ENCODE results near the gene HSPB6.
A peak's percentile ranks its signal among the peaks of the same experiment; 100 is the strongest.

HSPB6 gene

DNA sequence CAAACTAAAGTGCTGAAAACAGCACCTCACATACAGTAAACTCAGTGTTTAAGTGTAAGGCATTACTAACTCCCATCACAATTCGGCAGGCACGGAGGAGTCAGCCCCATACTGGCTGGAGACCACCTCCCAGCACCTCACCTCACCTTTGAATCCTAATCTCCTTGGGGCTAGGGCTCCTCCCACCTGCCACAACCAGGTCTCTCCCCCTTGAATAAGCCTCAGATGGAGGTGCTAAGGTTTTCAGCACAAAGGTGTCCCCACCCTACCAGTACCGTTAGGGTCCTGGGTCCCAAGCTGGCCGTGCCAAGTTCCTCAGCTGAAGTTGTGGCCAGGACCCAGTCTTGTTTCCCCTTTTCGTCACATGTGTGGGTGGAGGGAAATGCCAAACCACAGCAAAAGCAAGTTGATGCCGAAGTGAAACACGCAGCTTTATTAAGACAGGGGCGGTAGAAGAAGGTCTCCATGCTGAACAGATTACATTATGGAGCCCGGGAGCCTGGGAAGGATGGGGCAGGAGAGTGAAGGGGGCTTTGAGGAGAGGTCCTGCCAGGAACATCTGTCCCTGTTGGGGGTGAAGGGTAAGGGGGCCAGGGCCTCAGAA lies 14.6 kb downstream of the HSPB6 start, which contains the start of gene IGFLR1:
Gene IGFLR1 (minus strand): TSS at position 332 of the 604 bp plus-strand sequence. CDS start 1,272 bp downstream, outside the sequence.
- TF ChIP-seq POLR2AphosphoS5 (IDR thresholded peaks at IDR 0.05; ENCODE audit: low read depth, low read length): no peak
- TF ChIP-seq TAF1 (IDR thresholded peaks at IDR 0.05; ENCODE audit: borderline replicate concordance, insufficient read depth, low read length): no peak
- TF ChIP-seq, protein P1, sequence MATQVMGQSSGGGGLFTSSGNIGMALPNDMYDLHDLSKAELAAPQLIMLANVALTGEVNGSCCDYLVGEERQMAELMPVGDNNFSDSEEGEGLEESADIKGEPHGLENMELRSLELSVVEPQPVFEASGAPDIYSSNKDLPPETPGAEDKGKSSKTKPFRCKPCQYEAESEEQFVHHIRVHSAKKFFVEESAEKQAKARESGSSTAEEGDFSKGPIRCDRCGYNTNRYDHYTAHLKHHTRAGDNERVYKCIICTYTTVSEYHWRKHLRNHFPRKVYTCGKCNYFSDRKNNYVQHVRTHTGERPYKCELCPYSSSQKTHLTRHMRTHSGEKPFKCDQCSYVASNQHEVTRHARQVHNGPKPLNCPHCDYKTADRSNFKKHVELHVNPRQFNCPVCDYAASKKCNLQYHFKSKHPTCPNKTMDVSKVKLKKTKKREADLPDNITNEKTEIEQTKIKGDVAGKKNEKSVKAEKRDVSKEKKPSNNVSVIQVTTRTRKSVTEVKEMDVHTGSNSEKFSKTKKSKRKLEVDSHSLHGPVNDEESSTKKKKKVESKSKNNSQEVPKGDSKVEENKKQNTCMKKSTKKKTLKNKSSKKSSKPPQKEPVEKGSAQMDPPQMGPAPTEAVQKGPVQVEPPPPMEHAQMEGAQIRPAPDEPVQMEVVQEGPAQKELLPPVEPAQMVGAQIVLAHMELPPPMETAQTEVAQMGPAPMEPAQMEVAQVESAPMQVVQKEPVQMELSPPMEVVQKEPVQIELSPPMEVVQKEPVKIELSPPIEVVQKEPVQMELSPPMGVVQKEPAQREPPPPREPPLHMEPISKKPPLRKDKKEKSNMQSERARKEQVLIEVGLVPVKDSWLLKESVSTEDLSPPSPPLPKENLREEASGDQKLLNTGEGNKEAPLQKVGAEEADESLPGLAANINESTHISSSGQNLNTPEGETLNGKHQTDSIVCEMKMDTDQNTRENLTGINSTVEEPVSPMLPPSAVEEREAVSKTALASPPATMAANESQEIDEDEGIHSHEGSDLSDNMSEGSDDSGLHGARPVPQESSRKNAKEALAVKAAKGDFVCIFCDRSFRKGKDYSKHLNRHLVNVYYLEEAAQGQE (IDR thresholded peaks at IDR 0.05; ENCODE audit: insufficient read depth in 1 of 2, low read depth in 2 of 2, low read length in 2 of 2): no peak
- TF ChIP-seq SIN3A (IDR thresholded peaks at IDR 0.05; ENCODE audit: borderline replicate concordance, insufficient read depth, low read length): no peak
- TF ChIP-seq FOXP2 (optimal IDR thresholded peaks at IDR 0.05; ENCODE audit: borderline replicate concordance, extremely low read depth, extremely low read length, insufficient read depth): no peak

GRCh38 chr19:35741203-35741515 lies 15.7 kb downstream of the HSPB6 start:
- TF ChIP-seq, protein P1 (IDR thresholded peaks at IDR 0.05; ENCODE audit: insufficient read depth in 1 of 2, low read depth in 2 of 2, low read length in 2 of 2): no peak
- TF ChIP-seq TAF1 (IDR thresholded peaks at IDR 0.05; ENCODE audit: borderline replicate concordance, insufficient read depth, low read length) (no peak), SIN3A (IDR thresholded peaks at IDR 0.05; ENCODE audit: borderline replicate concordance, insufficient read depth, low read length) (no peak), FOXP2 (optimal IDR thresholded peaks at IDR 0.05; ENCODE audit: borderline replicate concordance, extremely low read depth, extremely low read length, insufficient read depth) (no peak), POLR2AphosphoS5 (IDR thresholded peaks at IDR 0.05; ENCODE audit: low read depth, low read length) (no peak)

GRCh38 chr19:35740423-35741202 lies 16.2 kb downstream of the HSPB6 start:
- TF ChIP-seq FOXP2 (optimal IDR thresholded peaks at IDR 0.05; ENCODE audit: borderline replicate concordance, extremely low read depth, extremely low read length, insufficient read depth) (peak; percentile 85), TAF1 (IDR thresholded peaks at IDR 0.05; ENCODE audit: borderline replicate concordance, insufficient read depth, low read length) (peak; percentile 65; the same call in 1 of the 2 replicates), POLR2AphosphoS5 (IDR thresholded peaks at IDR 0.05; ENCODE audit: low read depth, low read length) (peak; percentile 88), SIN3A (IDR thresholded peaks at IDR 0.05; ENCODE audit: borderline replicate concordance, insufficient read depth, low read length) (peak; percentile 65; the same call in 1 of the 2 replicates)
- TF ChIP-seq, protein P1 (IDR thresholded peaks at IDR 0.05; ENCODE audit: insufficient read depth in 1 of 2, low read depth in 2 of 2, low read length in 2 of 2): no peak

DNA sequence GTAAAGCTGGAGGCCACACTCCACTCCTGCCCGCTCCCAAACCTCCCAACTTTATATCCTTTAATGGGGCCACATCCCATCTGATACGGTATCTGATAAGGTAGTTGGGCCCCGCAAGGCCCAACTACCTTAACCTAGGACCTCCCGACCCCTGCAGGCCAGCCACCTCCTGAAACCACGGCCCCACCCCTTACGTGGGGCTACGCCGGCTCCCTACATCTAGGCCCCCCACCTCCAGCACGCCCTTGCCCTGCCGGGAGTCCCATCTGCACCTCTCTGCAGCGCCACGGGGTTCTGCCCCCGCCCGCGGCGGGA lies 16.8 kb downstream of the HSPB6 start:
- TF ChIP-seq TAF1 (IDR thresholded peaks at IDR 0.05; ENCODE audit: borderline replicate concordance, insufficient read depth, low read length) (no peak), SIN3A (IDR thresholded peaks at IDR 0.05; ENCODE audit: borderline replicate concordance, insufficient read depth, low read length) (no peak), FOXP2 (optimal IDR thresholded peaks at IDR 0.05; ENCODE audit: borderline replicate concordance, extremely low read depth, extremely low read length, insufficient read depth) (no peak), POLR2AphosphoS5 (IDR thresholded peaks at IDR 0.05; ENCODE audit: low read depth, low read length) (no peak)
- TF ChIP-seq, protein P1 (IDR thresholded peaks at IDR 0.05; ENCODE audit: insufficient read depth in 1 of 2, low read depth in 2 of 2, low read length in 2 of 2): no peak
